ENCODE results near the gene COL6A5.

COL6A5 gene

DNA sequence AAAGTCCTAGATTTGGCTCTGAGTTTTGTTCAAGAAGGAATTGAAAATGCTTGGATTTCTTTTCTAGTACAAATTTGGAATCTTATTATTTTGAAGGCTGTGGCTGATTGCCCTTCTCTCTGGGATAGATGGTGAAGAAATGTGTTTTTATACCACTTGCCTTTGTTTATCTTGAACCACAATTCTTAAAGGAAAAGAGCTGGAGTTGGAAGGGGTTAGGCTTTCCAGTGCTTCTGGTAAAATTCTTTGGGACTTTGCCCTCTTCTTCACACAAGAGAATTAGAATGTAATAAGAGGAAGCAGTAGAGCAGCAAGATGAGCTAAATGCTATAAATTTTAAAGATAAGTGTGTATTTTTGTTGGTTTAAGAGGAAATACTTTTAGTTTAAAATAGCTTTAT is 65.8 kb downstream of the COL6A5 start:
- TF ChIP-seq GATA3 (IDR thresholded peaks at IDR 0.05; ENCODE audit: low read depth, low read length) (no peak), GATA2 (IDR thresholded peaks at IDR 0.05; ENCODE audit: low read depth, low read length) (no peak)

DNA sequence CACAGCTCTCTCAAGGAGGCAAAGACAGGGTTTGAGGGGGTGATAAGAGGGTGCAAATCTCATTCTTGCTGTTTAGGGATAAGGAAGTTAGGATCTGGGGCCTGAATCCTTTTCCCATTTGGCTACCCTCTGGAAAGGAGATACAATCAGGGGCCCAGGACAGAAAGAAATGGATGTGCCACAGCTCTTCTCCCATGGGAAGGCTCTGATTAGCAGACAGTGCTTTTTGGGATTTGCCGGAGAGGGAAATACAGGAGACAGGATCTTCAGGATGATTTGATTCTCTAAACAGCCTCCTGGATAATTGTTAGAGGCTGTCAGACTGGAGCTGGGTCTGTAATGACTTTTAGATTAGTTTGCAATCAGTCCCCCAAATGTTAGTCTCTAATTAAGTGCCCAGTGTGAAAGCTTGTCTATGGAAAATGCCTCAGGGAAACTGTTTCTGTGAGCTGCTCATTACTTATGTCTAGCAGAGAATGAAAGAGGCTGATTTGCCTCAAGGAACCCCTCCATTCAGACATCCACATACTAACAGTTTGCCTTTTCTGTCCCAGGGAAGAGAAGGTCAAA is 67.6 kb downstream of the COL6A5 start:
- TF ChIP-seq GATA3 (IDR thresholded peaks at IDR 0.05; ENCODE audit: low read depth, low read length) (no peak), GATA2 (IDR thresholded peaks at IDR 0.05; ENCODE audit: low read depth, low read length) (no peak)

- TF ChIP-seq GATA3 (IDR thresholded peaks at IDR 0.05; ENCODE audit: low read depth, low read length) (no peak), GATA2 (IDR thresholded peaks at IDR 0.05; ENCODE audit: low read depth, low read length) (no peak)
Measured at GRCh38 chr3:130414457-130414856, 69.0 kb downstream of the COL6A5 start.

- TF ChIP-seq GATA3 (IDR thresholded peaks at IDR 0.05; ENCODE audit: low read depth, low read length) (no peak), GATA2 (IDR thresholded peaks at IDR 0.05; ENCODE audit: low read depth, low read length) (no peak)
Measured at GRCh38 chr3:130420466-130420865, 75.0 kb downstream of the COL6A5 start.

DNA sequence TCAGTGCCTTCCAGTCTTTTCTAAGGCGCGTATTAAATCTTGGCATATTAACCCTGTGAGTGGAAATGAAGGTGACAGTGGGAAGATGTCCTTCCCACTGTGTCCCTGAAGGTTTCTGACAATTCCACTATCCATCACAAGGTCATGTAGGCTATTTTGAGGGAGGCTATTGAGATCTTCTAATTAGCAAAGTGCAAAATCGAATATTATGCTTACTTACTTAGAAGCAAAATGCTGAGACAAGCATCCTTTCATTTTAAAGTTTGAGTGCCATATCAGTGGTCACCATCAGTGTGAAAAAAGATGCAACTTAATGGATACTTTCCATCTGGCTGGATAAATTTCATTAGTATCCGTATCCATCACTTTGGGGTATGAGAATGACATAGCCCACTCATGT is 77.6 kb downstream of the COL6A5 start:
- no peak for TF ChIP-seq GATA2 (IDR thresholded peaks at IDR 0.05; ENCODE audit: low read depth, low read length)
- no peak for TF ChIP-seq GATA3 (IDR thresholded peaks at IDR 0.05; ENCODE audit: low read depth, low read length)

DNA sequence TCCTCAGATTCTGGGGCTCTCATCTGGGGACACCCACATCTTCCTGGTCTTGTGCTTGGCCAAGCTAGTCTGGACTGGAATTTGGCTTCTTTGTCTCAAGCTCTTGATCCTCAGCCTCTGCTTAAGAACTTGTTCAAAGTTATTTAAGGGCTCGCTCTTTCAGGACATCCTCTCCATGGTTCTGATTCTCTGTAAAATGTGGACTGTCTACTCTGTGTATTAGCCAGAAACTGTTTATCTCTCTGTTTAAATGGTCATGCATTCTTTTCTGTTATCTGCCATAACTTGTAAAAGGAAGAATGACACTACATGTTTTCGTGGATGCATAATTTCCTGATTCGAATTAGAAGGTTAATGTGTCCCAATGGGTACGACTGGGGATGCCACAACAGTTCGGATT is 79.4 kb downstream of the COL6A5 start:
- TF ChIP-seq GATA2 (IDR thresholded peaks at IDR 0.05; ENCODE audit: low read depth, low read length) (no peak), GATA3 (IDR thresholded peaks at IDR 0.05; ENCODE audit: low read depth, low read length) (no peak)

DNA sequence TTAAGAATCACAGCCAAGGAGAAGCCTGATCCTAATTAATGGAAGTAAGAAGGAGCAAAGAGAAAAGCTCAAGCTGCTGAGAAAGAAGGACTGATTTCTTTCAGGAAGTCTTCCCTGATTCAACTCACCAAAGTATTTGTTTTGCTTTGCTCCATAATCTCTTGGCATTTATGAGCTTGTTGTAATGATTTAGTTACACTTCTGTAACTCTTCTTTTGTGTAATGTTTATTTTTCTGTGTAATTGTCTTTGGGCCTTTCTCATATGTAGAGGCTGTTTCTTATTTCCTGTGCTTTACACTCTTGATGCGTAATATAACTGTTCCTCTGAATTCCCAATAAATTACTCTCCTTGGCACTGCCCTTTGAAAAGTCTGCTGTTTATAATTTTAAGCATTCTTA is 80.0 kb downstream of the COL6A5 start:
- no peak for TF ChIP-seq GATA3 (IDR thresholded peaks at IDR 0.05; ENCODE audit: low read depth, low read length)
- no peak for TF ChIP-seq GATA2 (IDR thresholded peaks at IDR 0.05; ENCODE audit: low read depth, low read length)

GRCh38 chr3:130426206-130426605 is 80.7 kb downstream of the COL6A5 start:
- no peak for TF ChIP-seq GATA3 (IDR thresholded peaks at IDR 0.05; ENCODE audit: low read depth, low read length)
- no peak for TF ChIP-seq GATA2 (IDR thresholded peaks at IDR 0.05; ENCODE audit: low read depth, low read length)

GRCh38 chr3:130428871-130429712 is 83.6 kb downstream of the COL6A5 start:
- peak; percentile 64; the same call in 1 of the 2 replicates for TF ChIP-seq GATA2 (IDR thresholded peaks at IDR 0.05; ENCODE audit: low read depth, low read length)
- TF ChIP-seq GATA3 (IDR thresholded peaks at IDR 0.05; ENCODE audit: low read depth, low read length): peak; percentile 66

- no peak for TF ChIP-seq GATA2 (IDR thresholded peaks at IDR 0.05; ENCODE audit: low read depth, low read length)
- TF ChIP-seq GATA3 (IDR thresholded peaks at IDR 0.05; ENCODE audit: low read depth, low read length): no peak
Measured at GRCh38 chr3:130429713-130430023, 84.2 kb downstream of the COL6A5 start.

DNA sequence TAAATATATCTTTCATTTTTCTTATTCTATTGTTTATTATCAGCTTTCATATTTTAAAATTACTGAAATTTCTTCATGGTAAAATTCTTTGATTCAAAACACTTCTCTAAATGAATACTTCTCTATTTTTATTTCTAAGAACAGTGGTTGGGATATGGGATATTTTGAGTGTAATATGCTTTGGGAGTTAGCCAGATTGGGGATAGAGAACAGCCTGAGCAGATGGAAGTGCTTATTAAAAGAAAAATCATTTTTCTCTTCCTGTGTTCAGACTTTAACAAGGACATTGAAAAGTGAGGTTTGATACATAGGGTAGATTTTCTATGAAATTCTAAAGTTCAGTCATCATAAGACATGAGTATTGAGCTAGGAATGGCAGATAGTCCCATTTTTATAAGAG is 84.8 kb downstream of the COL6A5 start:
- TF ChIP-seq GATA2 (IDR thresholded peaks at IDR 0.05; ENCODE audit: low read depth, low read length) (no peak), GATA3 (IDR thresholded peaks at IDR 0.05; ENCODE audit: low read depth, low read length) (no peak)

DNA sequence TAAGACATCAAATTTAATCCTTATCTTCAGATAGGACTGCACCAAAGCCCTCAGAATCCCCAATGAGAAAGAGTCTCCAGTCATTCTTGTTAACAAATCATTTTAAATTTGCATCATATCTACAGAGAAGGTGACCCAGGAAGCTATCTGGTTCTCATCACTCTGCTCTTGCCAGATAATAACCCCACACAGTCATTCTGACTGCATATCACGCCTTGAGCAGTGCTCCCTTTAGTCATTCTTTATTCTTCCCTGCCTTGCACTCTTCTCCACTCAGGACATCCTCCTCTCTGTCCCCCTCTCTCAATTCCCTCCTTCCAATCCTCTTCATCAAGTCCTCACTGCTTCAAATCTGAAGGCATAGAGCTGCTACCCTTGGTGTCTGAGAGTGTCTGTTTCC is 87.8 kb downstream of the COL6A5 start:
- TF ChIP-seq GATA3 (IDR thresholded peaks at IDR 0.05; ENCODE audit: low read depth, low read length): no peak

GRCh38 chr3:130442284-130442683 is 96.8 kb downstream of the COL6A5 start:
- TF ChIP-seq GATA3 (IDR thresholded peaks at IDR 0.05; ENCODE audit: low read depth, low read length) (no peak), GATA2 (IDR thresholded peaks at IDR 0.05; ENCODE audit: low read depth, low read length) (no peak)

- TF ChIP-seq GATA3 (IDR thresholded peaks at IDR 0.05; ENCODE audit: low read depth, low read length) (no peak), GATA2 (IDR thresholded peaks at IDR 0.05; ENCODE audit: low read depth, low read length) (no peak)
Measured at GRCh38 chr3:130456540-130456939, 111.1 kb downstream of the COL6A5 start.

GRCh38 chr3:130457671-130458070 is 112.2 kb downstream of the COL6A5 start:
- TF ChIP-seq GATA3 (IDR thresholded peaks at IDR 0.05; ENCODE audit: low read depth, low read length) (no peak), GATA2 (IDR thresholded peaks at IDR 0.05; ENCODE audit: low read depth, low read length) (no peak)
